GM18507 (cell line): ENCODE data around the gene PTPRE.
A peak's percentile ranks its signal among the peaks of the same experiment; 100 is the strongest.

ENCODE experiments used
- DNase-seq: peaks from one replicate; pipeline ENCODE4 v3.0.0; 2011; ENCODE audit warnings: low read depth; ENCODE audit not compliant: insufficient read length; ENCODE audit errors: extremely low spot score
- FAIRE-seq: peaks from 2 replicates; lab custom pipeline; 2011; peaks lifted over from hg19 to GRCh38; lab: Jason Lieb, UNC

Gene PTPRE

GRCh38 chr10:128121750-128122412 lies 215.0 kb downstream of the PTPRE start:
- no peak for DNase-seq
- FAIRE-seq, result no peak

GRCh38 chr10:128122931-128123330 lies 216.0 kb downstream of the PTPRE start:
- DNase-seq, result no peak
- peak; percentile 21 for FAIRE-seq

- no peak for FAIRE-seq
- no peak for DNase-seq
These were observed 216.9 kb downstream of the PTPRE start for GRCh38 chr10:128123846-128124245.

DNA sequence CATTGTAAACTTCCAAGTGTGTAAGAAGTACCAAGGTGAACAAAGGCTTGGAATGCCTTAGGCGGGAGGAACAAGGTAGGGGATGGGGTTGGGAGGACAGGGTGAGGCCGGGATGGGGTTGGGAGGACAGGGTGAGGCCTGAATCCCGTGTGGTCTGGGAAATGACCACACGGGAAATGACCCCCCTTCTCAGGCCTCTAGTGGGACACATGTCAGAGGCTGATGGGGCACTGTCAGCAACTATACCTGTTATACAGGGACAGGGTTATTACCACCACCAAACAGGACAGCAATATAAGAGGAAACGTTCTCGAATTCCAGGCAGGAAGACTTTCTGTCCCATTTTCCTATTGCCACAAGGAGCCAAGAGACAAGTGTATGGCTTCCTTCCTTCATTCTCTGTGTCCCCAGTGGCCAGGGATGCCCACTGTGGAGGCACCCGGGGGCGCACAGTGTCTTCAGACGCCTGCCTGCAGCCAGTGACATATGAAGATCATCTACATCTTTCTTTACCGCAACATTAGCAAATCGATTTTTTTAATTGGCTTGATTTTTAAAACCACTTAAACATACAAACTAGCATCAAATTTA lies 218.0 kb downstream of the PTPRE start:
- FAIRE-seq, result peak; percentile 9
- no peak for DNase-seq

DNA sequence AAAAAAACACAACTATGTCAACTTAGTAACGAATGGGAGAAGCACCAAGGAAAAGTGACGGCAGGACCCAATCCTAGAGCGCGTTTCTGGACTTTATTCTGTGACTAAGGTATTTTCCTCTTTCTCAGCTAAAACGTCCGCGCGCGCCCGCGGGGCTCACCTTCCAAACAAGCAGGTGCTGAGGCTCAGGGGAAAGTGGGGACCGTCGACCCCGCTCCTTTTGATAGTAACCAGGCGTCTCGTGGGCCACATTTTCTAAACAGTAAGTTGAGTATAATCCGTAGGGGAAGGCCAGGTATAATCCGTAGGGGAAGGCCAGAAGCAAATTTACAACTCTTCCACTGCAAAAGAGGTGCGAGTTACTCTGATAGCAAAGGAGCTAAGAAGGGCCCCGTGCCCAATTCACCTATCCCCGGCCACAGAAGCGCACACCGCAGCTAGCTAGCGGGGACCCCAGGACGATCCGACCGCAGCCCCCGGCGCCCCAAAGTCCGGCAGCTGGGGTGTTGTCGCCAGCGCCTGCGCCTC lies 218.6 kb downstream of the PTPRE start:
- FAIRE-seq, result peak; percentile 9
- no peak for DNase-seq

- peak; percentile 92 for FAIRE-seq
- peak; percentile 90 for DNase-seq
These were observed 219.3 kb downstream of the PTPRE start, which contains the start of gene MKI67 for GRCh38 chr10:128125944-128126764. MKI67 (minus strand) TSS chr10:128126423; CDS start chr10:128125667, 756 bp downstream.

- FAIRE-seq (no peak), DNase-seq (no peak)
These were observed 221.7 kb downstream of the PTPRE start for GRCh38 chr10:128128582-128128981.

GRCh38 chr10:128130051-128130450 lies 223.1 kb downstream of the PTPRE start:
- DNase-seq, result no peak
- FAIRE-seq, result no peak
